GM18870 (cell line): ENCODE measurements around the gene PCSK6.

Experiments used
- ATAC-seq: cut with Tn5 transposase; IDR thresholded peaks from one replicate; pipeline ENCODE4 v1.9.1; 2021; ENCODE audit warnings: moderate library complexity; ENCODE audit not compliant: unreplicated experiment

Gene PCSK6

DNA sequence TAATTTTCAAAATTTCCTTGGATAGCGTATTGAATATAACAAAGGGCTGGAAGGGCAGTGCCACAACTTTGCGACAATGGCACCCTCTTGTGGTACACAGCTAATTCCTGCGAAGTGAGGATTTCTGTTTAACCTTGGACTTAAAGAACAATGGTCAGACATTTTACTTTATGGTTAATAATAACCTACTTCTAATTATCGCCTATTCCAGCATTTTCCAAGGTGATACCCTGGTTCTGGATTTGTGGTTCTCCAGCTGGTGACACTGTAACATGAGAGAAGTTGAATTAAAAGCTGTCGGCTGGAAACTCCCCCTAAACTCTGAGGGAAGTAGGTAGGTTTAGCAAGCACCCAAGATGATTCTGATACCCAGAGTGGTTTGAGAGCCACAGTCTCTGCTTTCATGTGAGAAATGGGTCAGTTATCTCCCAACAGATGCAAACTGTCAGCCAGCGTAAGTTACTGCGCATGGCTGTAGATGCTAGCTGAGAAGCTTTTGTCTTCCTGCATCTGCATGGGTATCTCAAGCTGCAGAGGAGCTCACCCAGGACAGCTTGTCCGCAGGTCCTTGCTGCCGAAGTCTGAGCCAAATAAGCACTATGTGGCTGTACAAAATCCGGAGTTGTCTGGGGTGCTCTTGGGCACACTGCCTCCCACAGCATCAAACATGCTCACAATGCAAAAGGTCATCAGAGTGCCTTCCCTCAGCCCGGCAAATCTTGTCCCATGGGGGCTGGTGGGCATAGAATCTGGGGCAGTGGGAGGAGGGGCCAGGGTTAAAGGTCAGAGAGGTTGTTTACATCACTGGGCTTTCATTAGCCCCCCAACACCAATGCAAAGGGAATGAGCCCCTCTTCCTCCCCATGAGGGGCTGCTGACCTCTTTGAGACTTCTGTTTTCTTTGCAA, 231.0 kb downstream of the PCSK6 start:
- ATAC-seq, result no peak

DNA sequence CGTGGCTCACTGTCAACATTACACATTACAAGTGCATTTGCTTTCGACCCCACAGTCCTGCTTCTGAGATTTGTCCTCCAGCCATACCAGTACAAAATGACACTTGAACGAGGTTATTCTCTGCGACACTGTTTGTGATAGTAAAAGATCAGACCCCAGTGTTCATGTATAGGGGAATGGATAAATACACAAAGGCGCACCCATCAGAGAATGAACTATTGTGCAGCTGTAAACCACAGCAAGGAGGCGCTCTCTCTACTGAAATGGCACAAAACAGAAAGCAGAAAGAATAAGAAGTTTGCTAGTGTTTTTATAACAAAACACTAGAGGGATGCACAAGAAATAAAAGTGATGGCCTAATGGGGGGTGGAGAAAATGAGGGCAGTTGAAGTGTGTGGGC, 232.8 kb downstream of the PCSK6 start:
- no peak for ATAC-seq

DNA sequence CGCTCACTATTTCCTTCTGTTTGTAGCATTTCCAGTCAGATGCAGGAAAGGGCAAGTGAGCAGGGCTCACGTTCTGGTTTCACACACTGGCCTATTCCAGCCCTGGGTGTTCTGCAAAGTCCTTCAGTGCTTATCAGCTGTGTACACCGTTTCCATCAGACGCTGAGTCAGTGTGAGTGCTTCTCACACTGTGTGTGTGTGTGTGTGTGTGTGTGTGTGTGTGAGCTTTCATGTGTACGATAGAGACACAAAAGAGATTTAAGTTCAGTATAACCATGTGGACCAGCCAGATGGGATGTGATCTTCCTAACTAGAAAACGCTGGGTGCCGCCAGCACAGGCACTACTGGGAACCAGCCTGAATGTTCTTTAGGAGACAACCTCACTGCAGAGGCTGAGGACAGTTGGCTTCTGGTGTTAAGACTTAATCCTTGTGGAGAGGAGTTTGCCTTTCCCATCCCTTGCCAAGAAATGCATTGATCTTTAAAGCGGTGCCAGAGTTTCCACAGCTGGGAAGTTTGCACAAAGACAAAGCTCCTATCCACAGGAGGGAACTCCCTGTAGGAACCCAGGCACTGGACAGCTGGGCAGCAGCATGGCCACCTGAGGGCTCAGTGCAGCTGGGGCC, 233.8 kb downstream of the PCSK6 start:
- no peak for ATAC-seq

DNA sequence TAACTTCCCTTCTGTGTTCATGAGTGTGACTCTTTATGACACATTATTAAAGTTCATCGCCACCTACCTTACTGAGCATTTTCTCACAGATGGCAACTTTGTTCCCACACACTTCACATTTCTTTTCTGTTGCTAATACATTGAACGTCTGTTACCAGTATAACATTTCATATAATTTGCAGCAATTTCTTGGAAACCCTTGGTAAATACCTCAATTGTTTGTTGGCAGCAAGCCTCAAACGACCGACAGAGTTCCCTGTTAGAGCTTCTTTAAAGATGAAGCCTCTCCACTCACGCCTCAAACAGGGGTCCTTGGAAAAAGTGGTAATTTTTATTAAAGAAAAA, 234.5 kb downstream of the PCSK6 start:
- no peak for ATAC-seq

DNA sequence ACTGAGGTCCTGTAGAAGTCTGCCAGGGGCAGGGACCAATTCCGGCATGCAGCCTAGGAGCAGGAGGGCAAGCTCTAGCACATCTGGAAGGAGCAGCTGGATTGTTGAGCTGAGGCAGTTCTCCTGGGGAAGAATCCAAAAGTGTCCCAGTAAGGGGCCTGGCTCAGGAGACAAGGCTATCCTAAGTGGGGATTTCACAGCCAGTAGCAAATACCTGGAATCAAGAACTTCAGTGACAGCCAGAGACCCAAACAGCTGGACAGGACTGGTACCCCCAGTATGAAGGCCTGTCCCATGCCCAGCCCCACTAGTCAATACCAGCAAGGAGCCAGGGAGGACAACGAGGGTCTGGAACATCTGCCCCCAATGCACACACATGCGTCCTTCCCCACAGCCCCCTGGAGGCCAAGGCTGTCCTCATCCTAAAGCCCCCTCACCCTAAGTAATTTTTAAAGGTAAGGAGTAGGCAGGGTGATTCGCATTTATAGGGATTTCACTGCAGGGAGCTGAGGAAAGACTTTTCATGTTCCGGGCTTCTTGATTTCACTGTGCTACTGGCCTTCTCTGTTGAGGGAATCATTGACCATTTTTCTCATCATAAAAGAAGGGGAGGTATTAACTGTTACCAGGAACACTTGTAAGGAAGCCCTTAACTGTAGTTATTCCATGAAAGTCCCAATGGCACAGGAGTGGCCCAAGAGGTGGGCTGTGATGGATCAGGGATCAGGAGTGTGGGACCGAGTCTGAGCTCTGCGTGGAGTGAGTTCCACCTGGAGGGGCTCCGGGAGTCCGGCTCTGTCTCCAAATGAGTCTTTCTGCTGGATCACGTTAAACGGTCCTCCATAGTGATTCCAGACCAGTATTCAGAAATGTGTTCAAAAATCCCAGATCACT, 235.1 kb downstream of the PCSK6 start:
- ATAC-seq, result no peak
